ENCODE results near the gene CLSTN2.

- TF ChIP-seq CTCF (IDR thresholded peaks at IDR 0.05) (no peak), POLR2A (IDR thresholded peaks at IDR 0.05) (no peak)
These were observed 13.5 kb downstream of the CLSTN2 start for GRCh38 chr3:139948467-139948866.

All from prostate gland (tissue), 2 donors.